AG04450 (cell line): Measurements from ENCODE around the gene SIT1. TPM values are rescaled to one million over a fixed set of nuclear protein-coding genes. Genes with fewer than 3 reads are reported as not detected.

ENCODE experiments used
- CTCF ChIA-PET: fragments of 300-600, 350-600 bp; formaldehyde crosslinking; extraction: SDS; loops from one replicate; lab custom pipeline; 2022; ENCODE audit warnings: antibody characterized with exemption, inconsistent platforms; lab: Charles Lee
- POLR2A ChIA-PET: fragments of 350-600 bp; formaldehyde crosslinking; extraction: SDS; loops from one replicate; lab custom pipeline; 2021; ENCODE audit warnings: antibody characterized with exemption, inconsistent platforms; lab: Yijun Ruan, JAX
- DNase-seq: peaks from one replicate; pipeline ENCODE4 v3.0.0-alpha.2; 2011; ENCODE audit warnings: low read depth, low spot score
- H3K27ac ChIP-seq: one replicate; pipeline ENCODE4 v1.5.1; 2012; ENCODE audit warnings: low read depth, low read length, control low read depth
- H3K27me3 ChIP-seq: one replicate; pipeline ENCODE4 v1.6.0; 2012; ENCODE audit warnings: low read length; ENCODE audit not compliant: control insufficient read depth, insufficient read depth
- H3K4me3 ChIP-seq: 2 replicates; pipeline ENCODE4 v1.5.1; 2011; ENCODE audit warnings: mild to moderate bottlenecking, low read depth, low read length, control low read depth
- H3K9me3 ChIP-seq: 2 replicates; pipeline ENCODE4 v1.5.1; 2012; ENCODE audit warnings: low read length; ENCODE audit not compliant: control insufficient read depth, insufficient read depth
- polyA plus RNA-seq: library from polyadenylated mRNA; depleted of rRNA; stranded (reverse); fragments of >200 nt; gene quantifications from 2 replicates; pipeline ENCODE4 v1.2.3, GENCODE V29; 2011
- TF ChIP-seq, protein P1 (sequence below): IDR thresholded peaks from 2 replicates; pipeline ENCODE4 v1.5.1; 2011; ENCODE audit warnings: low read depth, low read length, control low read depth, inconsistent platforms

Gene SIT1
- polyA plus RNA-seq, 1 experiment: not detected

DNA sequence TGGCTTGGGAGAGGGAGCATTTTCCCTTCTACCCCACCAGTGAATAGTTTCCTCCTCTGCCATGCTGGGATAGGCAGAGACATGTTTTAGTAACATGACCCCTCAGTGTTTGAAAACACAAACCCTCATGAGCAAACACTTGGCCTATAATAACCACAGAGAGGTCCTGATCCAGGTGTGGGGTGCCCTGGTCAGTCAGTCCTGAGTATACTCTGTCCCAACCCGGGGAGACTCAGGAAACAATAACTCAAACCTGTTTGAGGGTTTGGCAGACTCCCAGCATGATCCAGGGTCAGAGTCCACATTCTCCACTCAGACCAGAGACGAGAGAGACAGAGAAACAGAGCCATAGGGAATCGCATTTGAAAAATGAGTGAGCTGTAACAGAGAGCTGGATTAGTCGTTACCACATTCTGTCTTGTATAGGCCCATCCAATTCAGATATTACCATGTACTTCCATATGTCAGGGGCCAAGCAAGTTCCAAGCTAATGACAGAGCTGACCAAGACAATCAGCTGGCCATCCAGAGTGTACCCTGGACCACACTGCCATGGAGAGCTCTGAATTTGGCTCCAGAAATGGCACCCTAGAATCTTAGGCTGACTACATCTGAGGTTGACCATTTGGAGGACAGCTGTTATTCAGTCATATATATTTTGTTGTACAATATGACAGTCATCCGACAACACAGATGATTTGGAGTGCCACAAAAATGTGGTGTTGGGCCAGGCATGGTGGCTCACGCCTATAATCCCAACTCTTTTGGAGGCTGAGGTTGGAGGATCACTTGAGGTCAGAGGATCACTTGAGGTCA lies 18.8 kb upstream of the SIT1 start:
- no peak for DNase-seq
- H3K27ac ChIP-seq: peak overlapping the region; percentile 25
- H3K27me3 ChIP-seq: no peaks in the 10 kb centered on the region
- ChIA-PET CTCF (interaction anchor here (1.0 to 1.7 kb wide), 5 partner anchors 8 to 58 kb away, joined by 3 to 14 read pairs (median 4); partner anchors contain the start of genes CCDC107 and RMRP), POLR2A (interaction anchor here (1.8 to 3.0 kb wide), 2 partner anchors 11 to 21 kb away, joined by 8 to 13 read pairs; partner anchors contain the start of gene TPM2)
- no peak overlapping the region for H3K4me3 ChIP-seq
- H3K9me3 ChIP-seq: no peaks in the 10 kb centered on the region
- TF ChIP-seq, protein P1, sequence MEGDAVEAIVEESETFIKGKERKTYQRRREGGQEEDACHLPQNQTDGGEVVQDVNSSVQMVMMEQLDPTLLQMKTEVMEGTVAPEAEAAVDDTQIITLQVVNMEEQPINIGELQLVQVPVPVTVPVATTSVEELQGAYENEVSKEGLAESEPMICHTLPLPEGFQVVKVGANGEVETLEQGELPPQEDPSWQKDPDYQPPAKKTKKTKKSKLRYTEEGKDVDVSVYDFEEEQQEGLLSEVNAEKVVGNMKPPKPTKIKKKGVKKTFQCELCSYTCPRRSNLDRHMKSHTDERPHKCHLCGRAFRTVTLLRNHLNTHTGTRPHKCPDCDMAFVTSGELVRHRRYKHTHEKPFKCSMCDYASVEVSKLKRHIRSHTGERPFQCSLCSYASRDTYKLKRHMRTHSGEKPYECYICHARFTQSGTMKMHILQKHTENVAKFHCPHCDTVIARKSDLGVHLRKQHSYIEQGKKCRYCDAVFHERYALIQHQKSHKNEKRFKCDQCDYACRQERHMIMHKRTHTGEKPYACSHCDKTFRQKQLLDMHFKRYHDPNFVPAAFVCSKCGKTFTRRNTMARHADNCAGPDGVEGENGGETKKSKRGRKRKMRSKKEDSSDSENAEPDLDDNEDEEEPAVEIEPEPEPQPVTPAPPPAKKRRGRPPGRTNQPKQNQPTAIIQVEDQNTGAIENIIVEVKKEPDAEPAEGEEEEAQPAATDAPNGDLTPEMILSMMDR: no peak

- TF ChIP-seq, protein P1: no peak
- DNase-seq: no peak
- Histone ChIP-seq H3K4me3 (no peak overlapping the region), H3K27ac (no peak overlapping the region), H3K27me3 (no peaks in the 10 kb centered on the region), H3K9me3 (no peaks in the 10 kb centered on the region)
- CTCF ChIA-PET: no interaction called here
- POLR2A ChIA-PET: no interaction called here
Observed at GRCh38 chr9:35667939-35668338, 17.2 kb upstream of the SIT1 start.

DNA sequence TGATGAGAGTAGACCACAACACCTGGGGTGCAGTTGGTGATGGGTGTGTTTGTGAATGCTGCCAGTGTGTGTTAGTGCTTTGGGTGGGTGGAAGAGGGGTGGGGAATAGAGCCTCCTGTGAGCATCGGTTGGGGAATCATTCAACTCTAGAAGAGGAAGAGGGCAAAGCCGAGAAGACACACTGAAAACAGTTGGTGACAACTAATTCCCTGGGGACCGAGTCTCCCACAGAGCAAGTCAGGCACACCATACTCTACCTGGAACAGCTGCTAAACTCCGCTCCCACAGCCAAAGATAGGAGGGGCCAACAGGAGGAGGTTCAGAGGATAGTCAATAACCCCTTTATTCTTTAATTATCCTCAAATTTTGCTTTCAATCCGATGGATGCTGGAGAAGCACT lies 15.8 kb upstream of the SIT1 start:
- CTCF ChIA-PET: interaction anchor here (2.6 kb wide), 1 partner anchor 30 kb away, joined by 14 read pairs; no protein-coding TSS in a partner anchor
- Histone ChIP-seq H3K27ac (no peak overlapping the region), H3K4me3 (no peak overlapping the region), H3K9me3 (no peaks in the 10 kb centered on the region), H3K27me3 (no peaks in the 10 kb centered on the region)
- DNase-seq: no peak
- TF ChIP-seq, protein P1: no peak
- POLR2A ChIA-PET: interaction anchor here (0.7 to 3.1 kb wide), 4 partner anchors 9 to 24 kb away, joined by 3 to 28 read pairs (median 10); no protein-coding TSS in a partner anchor

GRCh38 chr9:35666045-35666444 lies 15.3 kb upstream of the SIT1 start:
- no peak overlapping the region for H3K4me3 ChIP-seq
- CTCF ChIA-PET: interaction anchor here (0.7 to 2.8 kb wide), 6 partner anchors 14 to 69 kb away, joined by 3 to 14 read pairs (median 8); no protein-coding TSS in a partner anchor

More at GRCh38 chr9:35666045-35666444, 15.3 kb upstream of the SIT1 start:
- POLR2A ChIA-PET: interaction anchor here (0.7 to 3.1 kb wide), 5 partner anchors 9 to 66 kb away, joined by 3 to 28 read pairs (median 7); partner anchors contain the start of genes CREB3 and TLN1
- DNase-seq: no peak
- Histone ChIP-seq H3K27me3 (no peaks in the 10 kb centered on the region), H3K9me3 (no peaks in the 10 kb centered on the region), H3K27ac (no peak overlapping the region)
- TF ChIP-seq, protein P1: no peak
